ENCODE data around the gene ZNF213.
"Not testable (repeated sequence)": the region's sequence is repeated elsewhere in the genome, so short reads cannot be mapped to it uniquely, and the experiment has no call there.

The ZNF213 gene

DNA sequence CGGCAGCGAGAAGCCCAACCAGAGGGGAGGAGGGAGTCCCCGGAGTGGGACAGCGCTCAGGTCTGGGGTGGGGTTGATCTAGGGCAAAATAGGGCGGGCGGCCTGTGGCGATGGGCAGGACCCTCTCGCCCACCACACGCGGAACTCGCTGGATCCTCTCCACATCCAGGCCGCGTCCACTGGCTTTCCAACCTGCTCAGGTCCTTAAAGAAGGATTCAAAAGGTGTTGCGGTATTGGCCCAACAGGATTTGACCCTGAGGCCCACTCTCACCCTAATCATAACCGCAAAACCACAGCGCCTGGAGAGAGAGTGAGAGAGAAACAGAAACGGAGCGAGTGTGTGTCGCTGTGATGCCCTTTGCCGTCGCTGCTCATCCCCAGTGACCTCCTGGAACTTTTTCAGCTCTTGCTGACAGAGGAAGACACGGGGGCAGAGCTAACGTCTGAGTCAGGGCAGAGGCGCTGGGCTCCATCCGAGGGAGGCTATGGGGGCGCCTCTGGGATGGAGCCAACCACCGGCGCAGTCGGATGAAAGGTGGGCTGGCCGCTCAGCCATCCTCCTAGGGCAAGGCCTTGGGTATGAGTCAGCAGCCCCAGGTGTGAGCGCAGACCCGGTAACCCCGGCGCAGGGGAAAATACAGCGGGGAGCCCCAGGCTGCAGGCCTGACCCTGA lies 36.5 kb downstream of the ZNF213 start:
- DNase-seq, result no peak

DNA sequence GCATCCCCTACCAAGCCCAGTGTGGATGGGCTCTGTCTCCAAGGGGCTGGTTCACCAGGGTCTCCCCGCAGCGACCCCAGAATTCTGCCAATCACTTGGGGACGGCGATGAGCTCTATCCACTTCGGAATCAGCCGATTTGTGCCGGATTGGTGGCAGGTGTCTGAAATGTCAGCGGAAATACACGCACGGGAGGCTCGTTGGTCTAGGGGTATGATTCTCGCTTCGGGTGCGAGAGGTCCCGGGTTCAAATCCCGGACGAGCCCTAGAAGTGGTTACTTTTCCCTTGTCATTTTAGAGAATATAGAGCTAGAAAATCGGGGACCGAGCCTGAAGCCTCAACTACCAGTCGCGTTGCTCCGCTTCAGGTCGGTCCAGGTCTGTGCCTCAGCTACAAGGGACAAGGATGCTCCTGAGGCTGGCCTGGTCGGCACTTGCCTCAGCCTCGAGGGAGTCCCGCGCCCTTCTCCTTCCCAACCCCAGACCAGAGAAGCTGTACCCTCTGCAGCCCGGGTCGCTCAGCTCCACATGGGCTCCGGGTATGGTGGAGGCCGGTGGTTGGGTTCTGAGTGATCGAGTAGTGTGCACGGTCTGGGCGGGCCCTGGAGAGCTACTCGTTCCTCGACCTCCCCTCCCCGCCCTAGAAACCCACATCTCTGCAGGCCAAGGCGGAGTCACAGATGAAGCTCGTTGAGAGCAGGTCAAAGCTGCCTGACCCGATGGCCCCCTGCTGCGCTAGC lies 37.2 kb downstream of the ZNF213 start:
- DNase-seq, result no peak

DNA sequence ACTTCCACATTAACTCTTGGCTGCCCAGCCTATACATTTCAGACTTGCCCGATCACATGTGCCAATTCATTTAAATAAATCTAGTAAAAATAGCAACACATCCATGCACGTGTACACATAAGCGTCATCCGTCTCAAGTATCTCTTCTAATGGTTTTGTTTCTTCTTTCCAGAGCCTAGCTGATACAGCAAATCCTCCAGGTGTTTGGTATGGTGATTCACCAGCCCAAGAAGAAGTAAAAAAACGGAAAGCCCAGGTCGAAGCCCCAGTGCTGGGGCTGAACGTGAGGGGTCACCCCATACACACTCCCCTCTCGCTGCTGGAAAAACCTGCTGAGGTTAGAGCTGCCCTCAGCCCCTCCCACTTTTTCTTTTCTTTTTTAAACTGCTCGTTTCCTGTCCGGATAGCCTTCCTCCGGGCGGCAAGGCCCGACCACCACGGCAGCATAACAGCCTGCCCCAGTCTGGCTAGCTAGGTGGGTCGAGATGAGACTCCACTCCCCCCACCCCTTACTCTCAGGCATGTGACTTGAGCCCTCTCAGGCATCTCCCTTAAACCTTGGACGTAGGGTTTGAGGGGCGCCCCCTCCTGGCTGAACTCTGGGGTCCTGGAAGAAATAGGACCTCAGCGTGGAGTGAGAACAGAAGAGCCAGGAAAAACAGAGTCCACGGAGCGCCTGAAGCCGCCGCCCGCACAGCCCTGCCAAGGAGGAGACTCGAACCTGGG lies 39.2 kb downstream of the ZNF213 start:
- DNase-seq, result no peak

DNA sequence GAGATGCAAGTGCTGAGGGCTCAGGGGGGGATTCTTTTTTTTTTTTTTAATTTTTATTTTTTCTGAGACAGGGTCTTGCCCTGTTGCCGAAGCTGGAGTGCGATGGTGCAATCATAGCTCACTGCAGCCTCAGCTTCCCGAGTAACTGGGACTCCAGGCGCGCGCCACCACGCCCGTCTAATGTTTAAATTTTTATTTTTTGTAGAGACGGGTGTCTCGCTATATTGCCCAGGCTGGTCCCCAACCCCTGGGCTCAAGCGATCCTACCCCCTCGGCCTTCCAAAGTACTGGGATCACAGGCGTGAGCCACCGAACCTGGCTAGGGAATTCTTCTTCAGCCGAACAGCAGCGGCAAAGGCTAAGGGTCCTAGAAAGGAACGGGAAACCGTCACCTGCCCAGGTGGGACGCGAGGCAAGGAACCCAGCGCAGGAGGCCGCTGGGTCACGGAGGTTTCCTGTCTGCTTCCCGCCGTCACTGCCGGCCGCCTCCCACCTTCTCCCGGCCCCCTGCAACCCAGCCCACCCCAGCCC lies 39.9 kb downstream of the ZNF213 start:
- DNase-seq, result no peak

DNA sequence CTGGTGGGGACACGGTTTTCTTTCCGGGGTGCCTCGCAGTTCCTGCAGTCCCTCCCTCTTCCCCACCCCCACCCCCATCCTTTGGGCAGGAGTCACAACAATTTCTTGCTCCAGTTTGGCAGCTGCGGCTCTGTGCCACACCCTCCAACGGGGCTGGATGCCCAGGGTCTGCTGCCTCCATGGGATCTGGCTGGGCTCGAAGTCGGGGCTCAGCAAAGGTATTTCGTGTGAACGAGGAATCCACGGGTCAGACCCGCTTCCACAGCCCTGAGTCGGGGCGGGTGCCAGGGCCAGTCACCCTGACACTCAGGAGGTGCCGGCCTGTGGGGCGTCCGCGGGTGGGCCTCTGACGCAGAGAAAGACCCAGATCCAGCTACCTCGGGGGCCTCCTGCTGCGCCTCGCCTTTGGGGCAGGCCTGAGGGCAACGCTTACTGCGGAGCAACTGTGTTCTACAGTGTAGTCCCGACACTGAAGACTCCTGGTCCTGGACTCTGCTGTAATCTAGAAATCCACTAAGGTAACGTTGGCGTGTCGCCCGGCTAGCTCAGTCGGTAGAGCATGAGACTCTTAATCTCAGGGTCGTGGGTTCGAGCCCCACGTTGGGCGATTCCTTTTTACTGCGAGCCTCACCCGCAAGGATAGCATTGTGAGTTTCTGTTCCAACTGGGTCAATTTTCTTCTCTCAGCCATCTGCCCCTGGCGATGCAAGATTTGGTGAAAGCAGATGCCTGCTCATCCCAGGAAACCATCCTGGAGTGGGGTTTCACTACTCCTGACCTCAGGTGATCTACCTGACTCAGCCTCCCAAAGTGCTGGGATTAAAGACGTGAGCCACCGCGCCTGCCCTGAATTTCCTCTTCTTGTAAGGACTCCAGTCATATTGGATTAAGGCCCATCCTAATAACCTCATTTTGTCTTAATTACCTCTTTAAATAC lies 40.6 kb downstream of the ZNF213 start:
- no peak for DNase-seq

DNA sequence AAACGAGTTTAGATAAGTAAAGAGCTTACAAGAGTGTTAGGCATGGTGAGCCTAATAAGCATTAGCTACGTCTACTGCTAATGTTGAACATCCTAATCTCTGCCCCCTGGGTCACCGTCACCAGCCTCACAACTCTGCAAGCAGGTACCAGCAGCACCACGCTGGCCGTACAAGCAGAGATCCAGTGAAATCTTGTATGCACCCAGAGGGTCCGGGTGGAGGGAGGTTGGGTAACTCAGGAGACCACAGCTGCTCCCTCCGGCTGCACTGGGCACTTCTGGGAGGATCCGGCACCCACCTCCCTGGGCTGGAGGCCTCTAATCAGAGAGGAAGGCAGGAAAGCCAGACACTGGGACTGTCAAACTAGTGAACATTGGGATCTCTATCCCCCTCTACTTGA lies 44.8 kb downstream of the ZNF213 start:
- no peak for DNase-seq

DNA sequence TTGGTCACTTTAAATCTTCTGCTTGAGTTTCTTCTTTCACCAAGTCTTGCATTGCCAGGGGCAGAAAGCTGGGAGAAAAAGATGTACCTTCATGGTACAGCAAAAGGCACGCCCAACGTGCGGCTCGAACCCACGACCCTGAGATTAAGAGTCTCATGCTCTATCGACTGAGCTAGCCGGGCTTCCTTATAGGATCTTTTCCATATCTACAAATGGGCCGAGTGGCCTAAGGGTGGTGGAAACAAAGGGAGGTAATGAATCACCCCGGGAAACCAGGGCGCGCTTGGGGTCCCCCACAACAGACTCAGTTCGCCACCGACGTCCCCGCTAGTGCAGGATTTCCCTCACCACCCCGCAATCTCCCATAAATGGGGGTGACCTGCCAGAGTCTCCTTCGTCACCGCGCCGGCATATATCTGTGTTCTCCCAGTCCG lies 45.6 kb downstream of the ZNF213 start:
- no peak for DNase-seq

DNA sequence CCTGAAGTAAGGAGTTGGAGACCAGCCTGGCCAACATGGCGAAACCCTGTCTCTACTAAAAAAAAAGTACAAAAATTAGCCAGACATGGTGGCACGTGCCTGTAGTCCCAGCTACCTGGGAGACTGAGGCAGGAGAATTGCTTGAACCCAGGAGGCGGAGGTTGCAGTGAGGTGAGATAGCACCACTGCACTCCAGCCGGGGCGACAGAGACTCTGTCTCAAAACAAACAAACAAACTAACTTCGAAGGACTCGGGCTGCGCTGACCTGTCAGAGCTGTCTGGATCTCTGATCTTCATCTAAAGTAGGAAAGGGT lies 47.4 kb downstream of the ZNF213 start:
- DNase-seq, result not testable (repeated sequence)

DNA sequence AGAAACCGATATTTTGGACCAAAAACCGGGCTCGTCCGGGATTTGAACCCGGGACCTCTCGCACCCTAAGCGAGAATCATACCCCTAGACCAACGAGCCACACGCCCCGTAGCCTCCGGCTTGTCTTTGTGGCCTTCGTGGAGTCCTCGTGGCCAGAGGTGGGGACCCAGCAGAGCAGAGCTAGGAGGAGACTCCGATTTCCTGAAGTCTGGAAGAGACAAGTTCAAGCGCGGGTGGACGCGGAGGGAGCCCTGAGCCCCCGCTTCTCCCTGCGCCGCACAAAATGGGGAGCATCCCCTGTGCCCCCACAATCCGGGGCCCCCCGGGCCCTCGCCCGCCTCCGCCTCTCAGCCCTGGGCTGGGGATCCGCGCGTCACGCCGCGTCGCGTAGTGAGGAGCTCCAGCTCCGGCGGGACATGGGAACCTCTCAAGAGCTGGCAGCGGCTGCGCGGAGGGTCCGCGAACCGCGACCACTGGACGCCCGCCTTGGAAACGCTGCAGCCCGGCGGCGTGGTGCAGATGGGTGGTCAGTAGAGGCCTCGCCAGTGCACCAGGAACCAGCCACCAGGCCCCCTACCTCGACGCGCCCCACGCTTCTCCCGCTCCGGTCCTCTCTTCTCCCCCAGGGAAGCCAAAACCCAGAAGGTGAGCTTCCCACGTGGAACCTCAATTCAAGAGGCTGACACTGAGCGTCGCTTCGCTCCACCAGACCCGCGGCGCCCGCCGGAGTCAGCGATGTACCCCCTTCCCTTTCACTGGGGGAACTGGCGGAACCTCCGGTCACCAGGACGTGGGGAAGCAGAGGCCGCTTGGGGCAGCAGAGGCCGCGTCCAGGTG lies 48.0 kb downstream of the ZNF213 start:
- no peak for DNase-seq

DNA sequence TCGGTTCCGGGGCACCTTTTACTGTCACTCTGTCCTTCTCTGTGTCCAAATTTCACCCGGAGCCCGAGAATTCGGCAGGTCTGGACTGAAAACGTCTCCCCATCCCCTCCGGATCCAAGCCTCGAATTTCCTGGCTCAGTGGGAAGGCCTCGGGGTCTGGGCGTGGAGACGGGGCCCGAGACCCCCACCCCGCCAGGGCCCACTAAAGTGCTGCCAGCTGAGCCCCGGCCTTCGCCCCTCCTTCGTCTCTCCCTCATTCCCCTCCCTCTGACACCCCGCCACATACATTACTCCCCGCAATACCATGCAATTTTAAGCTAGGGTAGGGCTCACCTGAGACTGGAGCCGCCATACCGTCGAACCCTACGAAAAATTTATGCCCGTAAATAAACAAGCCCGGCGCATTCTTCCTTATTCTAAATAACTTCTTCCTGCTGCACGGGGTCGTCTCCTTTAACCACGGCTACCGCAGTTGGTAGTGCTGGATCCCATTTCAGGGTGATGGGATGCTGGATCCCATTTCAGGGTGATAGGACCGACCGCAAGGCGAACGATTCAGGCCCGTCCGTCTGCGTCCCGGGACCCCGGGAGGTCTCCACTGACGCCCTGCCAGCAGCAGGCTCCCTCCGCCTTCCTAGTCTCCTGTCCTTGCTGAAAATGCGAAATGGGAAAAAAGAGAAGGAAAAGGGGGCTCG lies 48.8 kb downstream of the ZNF213 start:
- DNase-seq, result no peak

DNA sequence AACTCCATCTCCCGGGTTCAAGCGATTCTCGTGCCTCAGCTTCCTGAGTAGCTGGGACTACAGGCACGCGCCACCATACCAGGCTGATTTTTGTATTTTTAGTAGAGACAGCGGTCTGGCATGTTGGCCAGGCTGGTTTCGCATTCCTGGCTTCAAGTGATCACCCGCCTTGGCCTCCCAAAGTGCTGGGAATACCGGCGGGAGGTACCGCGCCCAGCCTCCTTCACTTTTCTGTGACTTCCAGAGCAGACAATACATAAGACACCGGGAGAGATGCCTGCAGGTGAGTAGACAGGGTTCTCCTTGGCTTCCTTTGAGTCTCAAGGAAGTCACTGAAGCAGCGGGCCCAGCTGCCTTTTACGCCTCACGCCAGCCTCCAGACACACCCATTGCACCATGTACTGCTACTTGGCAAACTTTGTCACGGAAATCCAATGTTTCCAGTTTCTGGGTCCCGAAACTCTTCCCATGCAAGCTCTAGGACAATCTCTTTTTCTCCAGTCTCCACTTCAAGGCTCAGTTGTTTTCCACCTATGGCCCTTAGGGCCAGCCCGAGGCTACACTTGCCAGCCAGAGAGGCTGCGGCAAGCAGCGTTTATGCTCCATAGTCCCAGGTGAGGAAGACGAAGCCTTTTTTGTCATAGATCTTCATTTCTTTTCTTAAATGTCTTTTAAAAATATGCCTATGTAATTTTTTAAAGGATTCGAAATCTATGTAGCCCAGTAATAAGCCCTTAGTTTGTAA lies 52.3 kb downstream of the ZNF213 start:
- no peak for DNase-seq

DNA sequence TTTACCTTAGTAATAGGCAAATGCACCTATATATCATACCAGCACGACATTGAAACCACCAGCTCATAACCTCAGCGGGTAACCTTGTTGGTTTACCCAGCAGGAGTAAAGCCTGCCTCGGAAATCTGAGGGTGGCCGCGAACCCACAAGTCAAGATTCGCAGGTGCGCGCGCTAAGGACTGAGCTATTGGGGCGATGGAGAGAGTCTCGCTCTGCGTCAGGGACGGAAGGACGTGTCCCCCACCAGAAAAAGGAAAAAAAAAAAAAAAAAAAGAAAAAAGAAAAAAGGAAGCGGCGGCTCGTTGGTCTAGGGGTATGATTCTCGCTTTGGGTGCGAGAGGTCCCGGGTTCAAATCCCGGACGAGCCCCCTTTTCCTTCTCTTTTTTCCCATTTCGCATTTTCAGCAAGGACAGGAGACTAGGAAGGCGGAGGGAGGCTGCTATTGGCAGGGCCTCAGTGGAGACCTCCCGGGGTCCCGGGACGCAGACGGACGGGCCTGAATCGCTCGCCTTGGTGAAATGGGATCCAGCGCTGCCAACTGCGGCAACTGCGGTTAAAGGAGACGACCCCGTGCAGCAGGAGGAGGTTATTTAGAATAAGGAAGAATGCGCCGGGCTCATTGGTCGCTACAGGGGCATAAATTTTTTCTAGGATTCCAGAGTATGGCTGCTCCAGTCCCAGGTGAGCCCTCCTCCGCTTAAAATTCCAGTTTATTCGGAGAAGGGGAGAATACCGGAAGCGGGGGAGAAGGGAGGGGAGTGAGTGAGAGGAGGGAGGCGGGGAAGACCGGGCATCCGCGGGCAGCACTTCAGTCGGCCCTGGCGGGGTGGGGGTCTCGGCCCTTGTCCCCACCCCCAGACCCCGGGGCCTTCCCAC lies 53.2 kb downstream of the ZNF213 start, which contains the start of gene OR1F1:
TSS of gene OR1F1 (plus strand) at position 407 of the 877 bp plus-strand sequence.
- DNase-seq, result no peak

DNA sequence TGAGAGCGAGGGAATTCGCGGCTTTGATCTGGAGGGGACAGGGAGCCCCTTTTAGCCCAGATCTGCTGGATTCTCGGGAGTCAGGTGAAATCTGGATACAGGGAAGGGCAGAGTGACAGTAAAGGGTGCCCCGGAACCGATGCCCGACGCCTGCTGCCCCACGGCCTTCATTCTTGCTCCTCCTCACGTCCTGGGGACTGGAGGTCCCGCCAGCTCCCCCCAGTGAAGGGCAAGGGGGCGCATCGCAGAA lies 53.8 kb downstream of the ZNF213 start:
- DNase-seq, result no peak

DNA sequence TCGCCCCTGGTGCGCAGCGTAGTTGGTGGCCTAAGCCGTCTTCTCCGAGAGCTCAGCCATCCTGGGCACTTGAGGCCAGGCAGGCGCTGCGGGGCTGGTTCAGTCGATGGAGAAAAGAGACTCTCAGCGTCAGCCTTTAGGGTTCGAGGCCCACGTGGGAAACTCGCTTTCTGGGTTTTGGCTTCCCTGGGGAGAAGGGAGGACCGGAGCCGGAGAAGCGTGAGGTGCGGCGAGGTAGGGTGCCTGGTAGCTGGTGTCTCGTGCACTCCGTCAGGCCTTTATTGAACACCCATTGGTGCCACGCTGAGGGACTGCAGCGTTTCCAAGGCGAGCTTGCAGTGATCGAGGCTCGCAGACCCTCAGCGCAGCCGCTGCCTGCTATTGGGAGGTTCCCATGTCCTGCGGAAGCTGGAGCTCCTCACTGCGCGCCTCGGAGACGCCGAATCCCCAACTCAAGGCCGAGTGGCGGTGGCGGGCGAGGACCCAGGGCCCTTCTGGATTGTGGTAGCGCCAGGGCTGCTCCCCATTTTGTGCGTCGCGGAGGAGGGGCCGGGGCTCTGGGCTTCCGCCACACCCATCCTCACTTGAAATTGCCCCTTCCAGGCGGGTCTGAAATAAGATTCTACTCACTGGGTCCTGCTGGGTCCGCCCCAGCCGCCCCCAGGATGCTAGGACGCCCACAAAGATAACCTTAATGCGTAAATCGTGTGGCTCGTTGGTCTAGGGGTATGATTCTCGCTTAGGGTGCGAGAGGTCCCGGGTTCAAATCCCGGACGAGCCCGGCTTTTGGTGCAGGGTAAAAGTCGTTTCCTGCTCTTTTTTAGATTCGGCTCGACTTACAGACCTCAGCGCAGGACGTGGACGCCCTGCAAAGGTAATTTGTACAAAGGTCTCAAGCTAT lies 54.3 kb downstream of the ZNF213 start:
- DNase-seq, result no peak

DNA sequence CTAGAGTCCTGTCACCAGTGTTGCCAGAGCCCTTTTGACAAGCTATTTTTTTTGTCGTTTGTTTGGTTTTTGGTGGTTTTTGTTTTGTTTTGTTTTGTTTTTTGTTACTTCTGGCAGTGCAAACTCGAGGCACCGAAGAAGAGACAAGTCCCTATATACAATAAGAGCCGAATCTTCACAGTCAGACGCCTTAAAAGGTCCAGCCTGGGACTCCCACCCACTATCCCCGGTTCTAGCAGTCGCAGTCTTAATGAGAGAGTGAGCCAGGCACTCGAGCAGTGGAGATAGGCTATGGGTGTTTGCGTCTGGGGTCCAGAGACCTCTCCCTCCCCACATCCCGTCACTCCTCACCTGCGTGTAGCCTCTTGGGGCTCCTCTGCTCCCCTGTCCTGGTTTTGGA lies 55.0 kb downstream of the ZNF213 start:
- no peak for DNase-seq

DNA sequence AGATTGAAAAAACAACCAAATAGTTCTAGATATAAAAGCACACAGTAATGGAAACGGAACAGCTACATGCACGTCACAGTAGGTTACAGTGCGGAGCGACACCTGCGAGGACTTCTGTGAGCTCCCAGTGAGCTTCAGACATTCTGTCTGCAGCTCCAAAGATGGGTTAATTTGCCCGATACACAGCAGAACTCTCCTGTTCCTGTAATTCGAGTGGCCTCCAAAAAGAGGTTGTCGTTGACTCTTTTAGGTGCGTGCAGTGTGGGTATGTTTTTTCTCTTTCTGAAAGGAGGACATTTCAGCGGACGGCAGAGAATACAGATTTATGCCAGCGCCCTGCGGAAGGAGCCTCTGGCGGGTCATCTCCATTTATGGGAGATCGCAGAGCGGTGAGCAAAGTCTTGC lies 56.1 kb downstream of the ZNF213 start:
- DNase-seq, result no peak

Data from activated gamma-delta T cell (primary cell).